ENCODE data around the gene ENOPH1. TPM values are rescaled to one million over a fixed set of nuclear protein-coding genes. Genes with fewer than 3 reads are reported as not detected.

The ENOPH1 gene
- total and polyA plus RNA-seq, 9 of the 15 experiments (the other 6 are each of a cell fraction or from before 2014, with no cell fraction given): 29.8 to 71.4 (median 48.9) TPM

GRCh38 chr4:82428969-82429727 is 1.2 kb upstream of the ENOPH1 start (continued):
- TF ChIP-seq ZNF318 (IDR thresholded peaks at IDR 0.05; ENCODE audit: borderline replicate concordance in 1 of 2, low read depth in 1 of 2) (no peak), PBX2 (CRISPR knock-in tag; IDR thresholded peaks at IDR 0.05; ENCODE audit: low read depth) (no peak), PBX2 (tag; conservative IDR thresholded peaks at IDR 0.05; ENCODE audit: low read depth) (no peak), KLF6 (CRISPR knock-in tag; IDR thresholded peaks at IDR 0.05; ENCODE audit: borderline replicate concordance) (no peak), EGR1 (conservative IDR thresholded peaks at IDR 0.05) (peak; percentile 49), BRD4 (IDR thresholded peaks at IDR 0.05) (no peak), POLR2B (IDR thresholded peaks at IDR 0.05; ENCODE audit: low read depth, partially characterized antibody) (peak; percentile 94), CBFA2T2 (conservative IDR thresholded peaks at IDR 0.05) (no peak), PHF20 (IDR thresholded peaks at IDR 0.05; ENCODE audit: partially characterized antibody) (peak; percentile 10), SAFB (IDR thresholded peaks at IDR 0.05; ENCODE audit: borderline replicate concordance, low read depth, low read length) (no peak), PTRF (tag; IDR thresholded peaks at IDR 0.05) (no peak)
- TF ChIP-seq, protein P1, sequence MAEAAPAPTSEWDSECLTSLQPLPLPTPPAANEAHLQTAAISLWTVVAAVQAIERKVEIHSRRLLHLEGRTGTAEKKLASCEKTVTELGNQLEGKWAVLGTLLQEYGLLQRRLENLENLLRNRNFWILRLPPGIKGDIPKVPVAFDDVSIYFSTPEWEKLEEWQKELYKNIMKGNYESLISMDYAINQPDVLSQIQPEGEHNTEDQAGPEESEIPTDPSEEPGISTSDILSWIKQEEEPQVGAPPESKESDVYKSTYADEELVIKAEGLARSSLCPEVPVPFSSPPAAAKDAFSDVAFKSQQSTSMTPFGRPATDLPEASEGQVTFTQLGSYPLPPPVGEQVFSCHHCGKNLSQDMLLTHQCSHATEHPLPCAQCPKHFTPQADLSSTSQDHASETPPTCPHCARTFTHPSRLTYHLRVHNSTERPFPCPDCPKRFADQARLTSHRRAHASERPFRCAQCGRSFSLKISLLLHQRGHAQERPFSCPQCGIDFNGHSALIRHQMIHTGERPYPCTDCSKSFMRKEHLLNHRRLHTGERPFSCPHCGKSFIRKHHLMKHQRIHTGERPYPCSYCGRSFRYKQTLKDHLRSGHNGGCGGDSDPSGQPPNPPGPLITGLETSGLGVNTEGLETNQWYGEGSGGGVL (CRISPR knock-in tag; IDR thresholded peaks at IDR 0.05): no peak
